ENCODE data around the gene EXOSC5. TPM values are rescaled to one million over a fixed set of nuclear protein-coding genes. Genes with fewer than 3 reads are reported as not detected.
"Not testable (repeated sequence)": the region's sequence is repeated elsewhere in the genome, so short reads cannot be mapped to it uniquely, and the experiment has no call there.

Gene EXOSC5
- total and polyA plus RNA-seq, 2 donors (not counting 1 experiment from before 2014, with no cell fraction given) = 14.1 to 41.4 TPM

DNA sequence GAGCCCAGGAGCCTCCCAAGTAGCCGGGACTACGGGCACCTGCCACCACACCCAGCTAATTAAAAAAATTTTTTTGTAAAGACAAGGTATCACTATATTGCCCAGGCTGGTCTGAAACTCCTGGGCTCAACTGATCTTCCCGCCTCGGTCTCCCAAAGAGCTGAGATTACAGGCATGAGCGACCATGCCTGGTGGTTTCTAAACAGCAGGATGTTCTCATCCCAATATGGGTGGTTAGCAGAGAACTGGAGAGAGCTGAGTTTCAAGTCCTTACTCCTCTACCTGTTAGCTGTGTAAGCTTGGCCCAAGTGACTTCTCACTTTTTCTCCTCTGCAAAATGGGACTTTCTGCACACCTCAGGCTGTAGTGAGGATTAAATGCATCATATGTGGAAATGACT lies 12.8 kb downstream of the EXOSC5 start:
- CTCF ChIA-PET = interaction anchor here (0.7 to 1.1 kb wide), 2 partner anchors 28 to 75 kb away, joined by 3 read pairs; no protein-coding TSS in a partner anchor
- H3K27ac ChIP-seq (ENCODE audit: low read length in 2 of 2) = no peak overlapping the region
- DNase-seq = no peak
- WGBS (ENCODE audit: insufficient coverage) = 25% methylated on average over 2 of the region's 5 CpGs
- H4K20me1 ChIP-seq (ENCODE audit: control insufficient read depth, insufficient read depth, low read length, poor library complexity, severe bottlenecking) = no peaks in the 10 kb centered on the region
- no peaks in the 10 kb centered on the region for H3K4me1 ChIP-seq (ENCODE audit: control insufficient read depth in 2 of 2, insufficient read depth in 2 of 2, low read length in 2 of 2)
- Mint-ChIP-seq H3K4me3 (no peak overlapping the region), H3K27me3 (no peaks in the 10 kb centered on the region), H3K27ac (no peak overlapping the region), H3K4me1 (no peaks in the 10 kb centered on the region), H3K9me3 (ENCODE audit: insufficient read depth) (no peaks in the 10 kb centered on the region)
- POLR2A ChIA-PET = no interaction called here
- no peaks in the 10 kb centered on the region for H3K27me3 ChIP-seq (replicated peaks in 1 of 4; ENCODE audit: control extremely low read depth in 1 of 4, control insufficient read depth in 3 of 4, insufficient read depth in 4 of 4, low read length in 3 of 4)
- intact Hi-C loops (cut with micrococcal nuclease) = no loop called here
- no peak overlapping the region for H3K9ac ChIP-seq (ENCODE audit: low read length)
- H3K79me2 ChIP-seq (ENCODE audit: control insufficient read depth, insufficient read depth, low read length) = no peaks in the 10 kb centered on the region
- H3K9me3 ChIP-seq (ENCODE audit: control extremely low read depth in 1 of 3, control insufficient read depth in 2 of 3, insufficient read depth in 1 of 3, low read length in 2 of 3) = no peaks in the 10 kb centered on the region
- H3K36me3 ChIP-seq (replicated peaks in 1 of 2; ENCODE audit: control extremely low read depth in 1 of 2, control insufficient read depth in 1 of 2, extremely low read depth in 1 of 2, insufficient read depth in 2 of 2, low read length in 1 of 2) = peaks cover 0 to 25% of the 10 kb centered on the region in 2 experiments
- no peak overlapping the region for H3K4me3 ChIP-seq (ENCODE audit: control extremely low read depth in 1 of 5, extremely low read depth in 1 of 5, insufficient read depth in 1 of 5, low read depth in 2 of 5, low read length in 4 of 5)
- no peak overlapping the region for H2AFZ ChIP-seq (ENCODE audit: insufficient read depth, low read depth, low read length, poor library complexity, severe bottlenecking)
- TF ChIP-seq EZH2 (IDR thresholded peaks at IDR 0.05; ENCODE audit: borderline replicate concordance, insufficient read depth, low read depth, low read length, poor library complexity, severe bottlenecking) = no peak
- TF ChIP-seq, protein P1, sequence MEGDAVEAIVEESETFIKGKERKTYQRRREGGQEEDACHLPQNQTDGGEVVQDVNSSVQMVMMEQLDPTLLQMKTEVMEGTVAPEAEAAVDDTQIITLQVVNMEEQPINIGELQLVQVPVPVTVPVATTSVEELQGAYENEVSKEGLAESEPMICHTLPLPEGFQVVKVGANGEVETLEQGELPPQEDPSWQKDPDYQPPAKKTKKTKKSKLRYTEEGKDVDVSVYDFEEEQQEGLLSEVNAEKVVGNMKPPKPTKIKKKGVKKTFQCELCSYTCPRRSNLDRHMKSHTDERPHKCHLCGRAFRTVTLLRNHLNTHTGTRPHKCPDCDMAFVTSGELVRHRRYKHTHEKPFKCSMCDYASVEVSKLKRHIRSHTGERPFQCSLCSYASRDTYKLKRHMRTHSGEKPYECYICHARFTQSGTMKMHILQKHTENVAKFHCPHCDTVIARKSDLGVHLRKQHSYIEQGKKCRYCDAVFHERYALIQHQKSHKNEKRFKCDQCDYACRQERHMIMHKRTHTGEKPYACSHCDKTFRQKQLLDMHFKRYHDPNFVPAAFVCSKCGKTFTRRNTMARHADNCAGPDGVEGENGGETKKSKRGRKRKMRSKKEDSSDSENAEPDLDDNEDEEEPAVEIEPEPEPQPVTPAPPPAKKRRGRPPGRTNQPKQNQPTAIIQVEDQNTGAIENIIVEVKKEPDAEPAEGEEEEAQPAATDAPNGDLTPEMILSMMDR (IDR thresholded peaks at IDR 0.05) = no peak
- H3K4me2 ChIP-seq (replicated peaks; ENCODE audit: low read depth, low read length, poor library complexity, severe bottlenecking) = no peak overlapping the region
- no peak for ATAC-seq (ENCODE audit: low read depth)

DNA sequence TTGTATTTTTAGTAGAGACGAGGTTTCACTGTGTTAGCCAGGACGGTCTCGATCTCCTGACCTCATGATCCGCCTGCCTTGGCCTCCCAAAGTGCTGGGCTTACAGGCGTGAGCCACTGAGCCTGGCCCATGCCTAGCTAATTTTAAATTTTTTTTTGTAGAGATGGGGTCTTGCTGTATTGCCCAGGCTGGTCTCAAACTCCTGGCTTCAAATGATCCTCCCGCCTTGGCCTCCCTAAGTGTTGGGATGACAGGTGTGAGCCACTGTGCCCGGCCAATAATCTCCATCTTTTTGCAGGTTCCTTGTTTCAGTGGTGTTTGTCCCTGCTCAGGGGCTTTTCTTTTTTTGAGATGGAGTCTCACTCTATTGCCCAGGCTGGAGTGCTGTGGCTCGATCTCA lies 15.6 kb downstream of the EXOSC5 start:
- H3K4me3 ChIP-seq (ENCODE audit: control extremely low read depth in 1 of 5, extremely low read depth in 1 of 5, insufficient read depth in 1 of 5, low read depth in 2 of 5, low read length in 4 of 5); POLR2A ChIA-PET; H3K79me2 ChIP-seq (ENCODE audit: control insufficient read depth, insufficient read depth, low read length); intact Hi-C loops (cut with micrococcal nuclease); H3K4me2 ChIP-seq (replicated peaks; ENCODE audit: low read depth, low read length, poor library complexity, severe bottlenecking); H3K27ac ChIP-seq (ENCODE audit: low read length in 2 of 2); H3K36me3 ChIP-seq (replicated peaks in 1 of 2; ENCODE audit: control extremely low read depth in 1 of 2, control insufficient read depth in 1 of 2, extremely low read depth in 1 of 2, insufficient read depth in 2 of 2, low read length in 1 of 2); H3K9ac ChIP-seq (ENCODE audit: low read length); H3K9me3 Mint-ChIP-seq (ENCODE audit: insufficient read depth); ATAC-seq (ENCODE audit: low read depth); H3K27me3 Mint-ChIP-seq; H3K4me3 Mint-ChIP-seq; DNase-seq; CTCF ChIA-PET; H3K9me3 ChIP-seq (ENCODE audit: control extremely low read depth in 1 of 3, control insufficient read depth in 2 of 3, insufficient read depth in 1 of 3, low read length in 2 of 3); H3K27me3 ChIP-seq (replicated peaks in 1 of 4; ENCODE audit: control extremely low read depth in 1 of 4, control insufficient read depth in 3 of 4, insufficient read depth in 4 of 4, low read length in 3 of 4); H3K27ac Mint-ChIP-seq; H2AFZ ChIP-seq (ENCODE audit: insufficient read depth, low read depth, low read length, poor library complexity, severe bottlenecking); H4K20me1 ChIP-seq (ENCODE audit: control insufficient read depth, insufficient read depth, low read length, poor library complexity, severe bottlenecking): not testable (repeated sequence)
- peaks cover 12 to 17% of the 10 kb centered on the region in 2 donors for H3K4me1 ChIP-seq (ENCODE audit: control insufficient read depth in 2 of 2, insufficient read depth in 2 of 2, low read length in 2 of 2)
- WGBS (ENCODE audit: insufficient coverage) = 100% methylated on average over 7 of the region's 8 CpGs
- peaks cover 19% of the 10 kb centered on the region for H3K4me1 Mint-ChIP-seq
